HEK293 (cell line): ENCODE measurements around the gene GYS2.

ENCODE experiments used
- CTCF ChIA-PET: fragments of 350-600 bp; formaldehyde crosslinking; extraction: SDS; loops from one replicate; lab custom pipeline; 2021; ENCODE audit warnings: antibody characterized with exemption; lab: Yijun Ruan, JAX
- POLR2A ChIA-PET: fragments of 300-600 bp; formaldehyde crosslinking; extraction: SDS; loops from one replicate; lab custom pipeline; 2020; ENCODE audit warnings: antibody characterized with exemption, inconsistent platforms; lab: Yijun Ruan, JAX
- H3K27ac ChIP-seq: fragments of 200-500 bp; sonication (Bioruptor generic); 2 replicates; pipeline ENCODE4 v1.5.1; 2014; ENCODE audit warnings: low read depth, low read length, control low read depth, inconsistent platforms; ENCODE audit errors: extremely low read depth
- H3K36me3 ChIP-seq, 2 experiments: fragments of 200-500 bp in 1 of 2; sonication (Bioruptor generic) in 1 of 2; 1 replicate in 1 of 2; 2 replicates in 1 of 2; pipeline ENCODE4 v1.5.1; 2014 to 2017; ENCODE audit warnings: inconsistent platforms in 2 of 2, low read length in 2 of 2; ENCODE audit not compliant: control insufficient read depth in 2 of 2, insufficient read depth in 1 of 2
- H3K4me1 ChIP-seq: fragments of 200-500 bp; sonication (Bioruptor generic); 2 replicates; pipeline ENCODE4 v1.5.1; 2014; ENCODE audit warnings: mild to moderate bottlenecking, low read length, inconsistent platforms; ENCODE audit not compliant: control insufficient read depth, insufficient read depth
- H3K4me3 ChIP-seq: 2 replicates; pipeline ENCODE4 v1.5.1; 2011; ENCODE audit warnings: low read depth, mild to moderate bottlenecking, control low read depth, low read length, moderate library complexity
- H3K9me3 ChIP-seq: fragments of 200-500 bp; sonication (Bioruptor generic); 2 replicates; pipeline ENCODE4 v1.5.1; 2014; ENCODE audit warnings: low read depth, low read length, inconsistent platforms; ENCODE audit not compliant: control insufficient read depth, insufficient read depth
- HOXA7 ChIP-seq: sonication (generic); formaldehyde crosslinking; IDR thresholded peaks from 2 replicates; pipeline ENCODE4 v1.8.1; 2022; ENCODE audit warnings: missing genetic modification reagents, borderline replicate concordance
- MYNN ChIP-seq: fragments of 450-650 bp; formaldehyde crosslinking; IDR thresholded peaks from 2 replicates; pipeline ENCODE4 v1.5.1; 2016; ENCODE audit warnings: missing biosample characterization, missing genetic modification characterization, borderline replicate concordance
- TRIM28 ChIP-seq: IDR thresholded peaks from 2 replicates; pipeline ENCODE4 v1.6.1; 2011; ENCODE audit warnings: low read length, control low read depth, borderline replicate concordance
- YY2 ChIP-seq: fragments of 450-650 bp; formaldehyde crosslinking; IDR thresholded peaks from 2 replicates; pipeline ENCODE4 v1.5.1; 2016; ENCODE audit warnings: missing biosample characterization, missing genetic modification characterization
- ZBTB48 ChIP-seq: fragments of 450-650 bp; formaldehyde crosslinking; IDR thresholded peaks from 2 replicates; pipeline ENCODE4 v1.5.1; 2016; ENCODE audit warnings: missing biosample characterization, missing genetic modification characterization
- ZEB2 ChIP-seq: fragments of 450-650 bp; formaldehyde crosslinking; IDR thresholded peaks from 2 replicates; pipeline ENCODE4 v1.5.1; 2016; ENCODE audit warnings: missing biosample characterization, missing genetic modification characterization
- ZFP37 ChIP-seq: fragments of 450-650 bp; formaldehyde crosslinking; IDR thresholded peaks from 2 replicates; pipeline ENCODE4 v1.5.1; 2016; ENCODE audit warnings: missing biosample characterization, missing genetic modification characterization
- ZNF146 ChIP-seq: fragments of 450-650 bp; formaldehyde crosslinking; IDR thresholded peaks from 2 replicates; pipeline ENCODE4 v1.5.1; 2016; ENCODE audit warnings: missing biosample characterization, missing genetic modification characterization
- ZNF16 ChIP-seq: fragments of 450-650 bp; formaldehyde crosslinking; IDR thresholded peaks from 2 replicates; pipeline ENCODE4 v1.5.1; 2016; ENCODE audit warnings: low read depth, missing biosample characterization, missing genetic modification characterization
- ZNF174 ChIP-seq: fragments of 450-650 bp; formaldehyde crosslinking; IDR thresholded peaks from 2 replicates; pipeline ENCODE4 v1.5.0; 2017; ENCODE audit warnings: missing biosample characterization, mild to moderate bottlenecking, missing genetic modification characterization
- ZNF202 ChIP-seq: fragments of 450-650 bp; formaldehyde crosslinking; IDR thresholded peaks from 2 replicates; pipeline ENCODE4 v1.5.1; 2016; ENCODE audit warnings: missing biosample characterization, missing genetic modification characterization, borderline replicate concordance
- ZNF239 ChIP-seq: fragments of 450-650 bp; formaldehyde crosslinking; IDR thresholded peaks from 2 replicates; pipeline ENCODE4 v1.5.1; 2016; ENCODE audit warnings: missing biosample characterization, missing genetic modification characterization
- ZNF324 ChIP-seq: fragments of 450-650 bp; formaldehyde crosslinking; IDR thresholded peaks from 2 replicates; pipeline ENCODE4 v1.5.1; 2016; ENCODE audit warnings: missing biosample characterization, missing genetic modification characterization
- ZNF473 ChIP-seq: fragments of 450-650 bp; formaldehyde crosslinking; IDR thresholded peaks from 2 replicates; pipeline ENCODE4 v1.5.1; 2017; ENCODE audit warnings: missing biosample characterization, missing genetic modification characterization
- ZNF596 ChIP-seq: fragments of 450-650 bp; IDR thresholded peaks from 2 replicates; pipeline ENCODE4 v1.5.0; 2018; ENCODE audit warnings: missing biosample characterization, mild to moderate bottlenecking, missing genetic modification characterization, moderate library complexity
- ZNF660 ChIP-seq: fragments of 450-650 bp; IDR thresholded peaks from 2 replicates; pipeline ENCODE4 v1.5.1; 2018; ENCODE audit warnings: missing biosample characterization, mild to moderate bottlenecking, missing genetic modification characterization
- ZNF670 ChIP-seq: fragments of 450-650 bp; formaldehyde crosslinking; IDR thresholded peaks from 2 replicates; pipeline ENCODE4 v1.5.1; 2016; ENCODE audit warnings: missing biosample characterization, missing genetic modification characterization, low read depth
- ZNF707 ChIP-seq: fragments of 450-650 bp; formaldehyde crosslinking; IDR thresholded peaks from 2 replicates; pipeline ENCODE4 v1.5.1; 2016; ENCODE audit warnings: missing biosample characterization, missing genetic modification characterization
- ZNF747 ChIP-seq: fragments of 450-650 bp; formaldehyde crosslinking; IDR thresholded peaks from 2 replicates; pipeline ENCODE4 v1.5.1; 2016; ENCODE audit warnings: missing biosample characterization, missing genetic modification characterization
- ZNF76 ChIP-seq: fragments of 450-650 bp; formaldehyde crosslinking; IDR thresholded peaks from 2 replicates; pipeline ENCODE4; 2016; ENCODE audit warnings: low read depth, missing biosample characterization, missing genetic modification characterization, borderline replicate concordance
- ZNF837 ChIP-seq: fragments of 450-650 bp; formaldehyde crosslinking; IDR thresholded peaks from 2 replicates; pipeline ENCODE4 v1.5.1; 2016; ENCODE audit warnings: missing biosample characterization, missing genetic modification characterization
- ZSCAN23 ChIP-seq: fragments of 450-650 bp; formaldehyde crosslinking; IDR thresholded peaks from 2 replicates; pipeline ENCODE4 v1.5.1; 2016; ENCODE audit warnings: missing biosample characterization, missing genetic modification characterization
- TF ChIP-seq, protein P1 (sequence below): fragments of 450-650 bp; formaldehyde crosslinking; IDR thresholded peaks from 2 replicates; pipeline ENCODE4 v1.5.1; 2017; ENCODE audit warnings: missing biosample characterization, missing genetic modification characterization
- TF ChIP-seq, protein P2 (sequence below): fragments of 450-650 bp; formaldehyde crosslinking; conservative IDR thresholded peaks from 2 replicates; pipeline ENCODE4 v1.5.1; 2016; ENCODE audit warnings: low read depth, missing biosample characterization, missing genetic modification characterization

GYS2 gene

DNA sequence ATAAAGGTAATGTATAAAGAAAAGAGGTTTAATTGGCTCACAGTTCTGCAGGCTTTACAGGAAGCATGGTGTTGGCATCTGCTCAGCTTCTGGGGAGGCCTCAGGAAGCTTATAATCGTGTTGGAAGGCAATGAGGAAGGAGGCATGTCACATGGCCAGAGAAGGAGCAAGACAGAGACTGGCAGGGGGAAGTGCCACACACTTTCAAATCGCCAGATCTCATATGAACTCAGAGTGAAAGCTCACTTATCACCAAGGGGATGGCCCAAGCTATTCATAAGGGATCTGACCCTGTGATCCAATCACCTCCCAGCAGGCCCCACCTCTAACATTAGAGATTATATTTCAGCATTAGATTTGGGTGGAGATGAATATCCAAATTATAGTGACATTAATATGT lies 26.7 kb upstream of the GYS2 start:
- no peaks in the 10 kb centered on the region for H3K9me3 ChIP-seq
- TF ChIP-seq ZNF174 = no peak
- no peak for TF ChIP-seq ZNF324 (tag by site-specific recombination)
- TF ChIP-seq ZNF596 = no peak
- TF ChIP-seq ZNF837 (tag by site-specific recombination) = no peak
- no peak for TF ChIP-seq ZNF670 (tag by site-specific recombination)
- TF ChIP-seq ZNF473 (tag by site-specific recombination) = no peak
- TF ChIP-seq ZNF16 = no peak
- no peak for TF ChIP-seq HOXA7 (CRISPR knock-in tag)
- no peak for TF ChIP-seq ZNF660
- no peak for TF ChIP-seq ZBTB48 (tag by site-specific recombination)
- TF ChIP-seq, all 188 proteins: peak for 0
- Histone ChIP-seq H3K4me1 (no peaks in the 10 kb centered on the region), H3K27ac (no peak overlapping the region), H3K36me3 (peaks cover 15 to 31% of the 10 kb centered on the region in 2 experiments), H3K4me3 (no peak overlapping the region)
- ChIA-PET CTCF (interaction anchor here (1.1 kb wide), 1 partner anchor 23 kb away, joined by 3 read pairs; no protein-coding TSS in a partner anchor), POLR2A (no interaction called here)

DNA sequence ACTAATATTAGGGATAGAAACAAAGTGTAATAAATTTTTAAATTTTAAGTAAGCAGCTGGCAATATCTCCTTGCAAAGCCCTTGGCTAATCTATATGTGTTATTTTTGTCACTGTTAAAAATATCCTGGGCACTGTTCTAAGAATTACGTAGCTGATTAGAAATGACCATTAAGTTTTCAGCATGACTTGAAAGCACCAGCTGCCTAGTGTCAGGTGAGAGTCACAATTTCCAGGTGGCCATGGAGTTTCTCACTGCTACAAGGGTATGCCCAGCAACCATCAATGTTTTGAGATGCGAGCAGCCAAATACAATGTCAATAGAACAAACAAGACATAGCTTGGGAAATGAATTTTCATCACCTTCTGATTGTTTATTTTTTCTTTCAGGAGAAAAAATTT lies 23.3 kb upstream of the GYS2 start:
- Histone ChIP-seq H3K4me1 (no peaks in the 10 kb centered on the region), H3K36me3 (peaks cover 0 to 3% of the 10 kb centered on the region in 2 experiments; a peak in 1 of 3 replicates), H3K4me3 (no peak overlapping the region), H3K9me3 (no peaks in the 10 kb centered on the region), H3K27ac (no peak overlapping the region)
- ChIA-PET CTCF (interaction anchor here (0.6 kb wide), 1 partner anchor 19 kb away, joined by 3 read pairs; no protein-coding TSS in a partner anchor), POLR2A (no interaction called here)
- TF ChIP-seq ZNF76 = no peak
- no peak for TF ChIP-seq ZNF202 (tag by site-specific recombination)
- TF ChIP-seq ZNF747 (tag by site-specific recombination) = no peak
- TF ChIP-seq, protein P1, sequence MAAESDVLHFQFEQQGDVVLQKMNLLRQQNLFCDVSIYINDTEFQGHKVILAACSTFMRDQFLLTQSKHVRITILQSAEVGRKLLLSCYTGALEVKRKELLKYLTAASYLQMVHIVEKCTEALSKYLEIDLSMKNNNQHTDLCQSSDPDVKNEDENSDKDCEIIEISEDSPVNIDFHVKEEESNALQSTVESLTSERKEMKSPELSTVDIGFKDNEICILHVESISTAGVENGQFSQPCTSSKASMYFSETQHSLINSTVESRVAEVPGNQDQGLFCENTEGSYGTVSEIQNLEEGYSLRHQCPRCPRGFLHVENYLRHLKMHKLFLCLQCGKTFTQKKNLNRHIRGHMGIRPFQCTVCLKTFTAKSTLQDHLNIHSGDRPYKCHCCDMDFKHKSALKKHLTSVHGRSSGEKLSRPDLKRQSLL (tag by site-specific recombination) = no peak
- no peak for TF ChIP-seq ZNF239
- no peak for TF ChIP-seq ZSCAN23
- TF ChIP-seq ZNF707 (tag by site-specific recombination) = no peak
- no peak for TF ChIP-seq YY2 (tag by site-specific recombination)
- no peak for TF ChIP-seq MYNN (tag by site-specific recombination)
- TF ChIP-seq ZFP37 (tag by site-specific recombination) = no peak
- TF ChIP-seq ZNF174 = no peak
- TF ChIP-seq ZNF146 = no peak
- TF ChIP-seq ZEB2 (tag by site-specific recombination) = no peak
- TF ChIP-seq TRIM28 = no peak
- TF ChIP-seq, protein P2, sequence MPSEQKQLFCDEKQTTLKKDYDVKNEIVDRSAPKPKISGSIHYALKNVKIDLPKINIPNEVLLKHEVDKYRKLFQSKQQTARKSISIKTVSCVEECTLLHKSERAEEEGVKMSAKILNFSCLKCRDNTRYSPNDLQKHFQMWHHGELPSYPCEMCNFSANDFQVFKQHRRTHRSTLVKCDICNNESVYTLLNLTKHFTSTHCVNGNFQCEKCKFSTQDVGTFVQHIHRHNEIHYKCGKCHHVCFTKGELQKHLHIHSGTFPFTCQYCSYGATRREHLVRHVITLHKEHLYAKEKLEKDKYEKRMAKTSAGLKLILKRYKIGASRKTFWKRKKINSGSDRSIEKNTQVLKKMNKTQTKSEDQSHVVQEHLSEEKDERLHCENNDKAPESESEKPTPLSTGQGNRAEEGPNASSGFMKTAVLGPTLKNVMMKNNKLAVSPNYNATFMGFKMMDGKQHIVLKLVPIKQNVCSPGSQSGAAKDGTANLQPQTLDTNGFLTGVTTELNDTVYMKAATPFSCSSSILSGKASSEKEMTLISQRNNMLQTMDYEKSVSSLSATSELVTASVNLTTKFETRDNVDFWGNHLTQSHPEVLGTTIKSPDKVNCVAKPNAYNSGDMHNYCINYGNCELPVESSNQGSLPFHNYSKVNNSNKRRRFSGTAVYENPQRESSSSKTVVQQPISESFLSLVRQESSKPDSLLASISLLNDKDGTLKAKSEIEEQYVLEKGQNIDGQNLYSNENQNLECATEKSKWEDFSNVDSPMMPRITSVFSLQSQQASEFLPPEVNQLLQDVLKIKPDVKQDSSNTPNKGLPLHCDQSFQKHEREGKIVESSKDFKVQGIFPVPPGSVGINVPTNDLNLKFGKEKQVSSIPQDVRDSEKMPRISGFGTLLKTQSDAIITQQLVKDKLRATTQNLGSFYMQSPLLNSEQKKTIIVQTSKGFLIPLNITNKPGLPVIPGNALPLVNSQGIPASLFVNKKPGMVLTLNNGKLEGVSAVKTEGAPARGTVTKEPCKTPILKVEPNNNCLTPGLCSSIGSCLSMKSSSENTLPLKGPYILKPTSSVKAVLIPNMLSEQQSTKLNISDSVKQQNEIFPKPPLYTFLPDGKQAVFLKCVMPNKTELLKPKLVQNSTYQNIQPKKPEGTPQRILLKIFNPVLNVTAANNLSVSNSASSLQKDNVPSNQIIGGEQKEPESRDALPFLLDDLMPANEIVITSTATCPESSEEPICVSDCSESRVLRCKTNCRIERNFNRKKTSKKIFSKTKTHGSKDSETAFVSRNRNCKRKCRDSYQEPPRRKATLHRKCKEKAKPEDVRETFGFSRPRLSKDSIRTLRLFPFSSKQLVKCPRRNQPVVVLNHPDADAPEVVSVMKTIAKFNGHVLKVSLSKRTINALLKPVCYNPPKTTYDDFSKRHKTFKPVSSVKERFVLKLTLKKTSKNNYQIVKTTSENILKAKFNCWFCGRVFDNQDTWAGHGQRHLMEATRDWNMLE (tag by site-specific recombination) = no peak
- TF ChIP-seq, all 188 proteins: peak for 0
